Keratinocyte (primary cell): ENCODE data around the gene SRGAP3. TPM values are rescaled to one million over a fixed set of nuclear protein-coding genes. Genes with fewer than 3 reads are reported as not detected.

Experiments
- DNase-seq: peaks from one replicate; pipeline ENCODE4 v3.0.0-alpha.2; 2011; ENCODE audit warnings: low read depth, missing footprints, low spot score
- FAIRE-seq: peaks from 2 replicates; lab custom pipeline; 2011; peaks lifted over from hg19 to GRCh38; lab: Jason Lieb, UNC
- H2AFZ ChIP-seq: 2 replicates; pipeline ENCODE4 v1.6.0; 2012; ENCODE audit warnings: low read length, control low read depth, inconsistent platforms; ENCODE audit not compliant: control insufficient read depth
- H3K27ac ChIP-seq: 2 replicates; pipeline ENCODE4 v1.5.1; 2011; ENCODE audit warnings: low read length; ENCODE audit not compliant: control insufficient read depth, insufficient read depth
- H3K27me3 ChIP-seq: 3 replicates; pipeline ENCODE4 v1.6.0; 2011; ENCODE audit warnings: low read length; ENCODE audit not compliant: control insufficient read depth, insufficient read depth; ENCODE audit errors: extremely low read depth
- H3K36me3 ChIP-seq, 2 experiments: 2 replicates in 1 of 2; 3 replicates in 1 of 2; pipeline ENCODE4 v1.5.1; 2011; ENCODE audit warnings: low read length in 2 of 2, mild to moderate bottlenecking in 1 of 2; ENCODE audit not compliant: control insufficient read depth in 2 of 2, insufficient read depth in 2 of 2; ENCODE audit errors: extremely low read depth in 1 of 2
- H3K4me1 ChIP-seq: 3 replicates; pipeline ENCODE4 v1.5.1; 2011; ENCODE audit warnings: low read length; ENCODE audit not compliant: control insufficient read depth, insufficient read depth; ENCODE audit errors: extremely low read depth
- H3K4me2 ChIP-seq: 3 replicates; pipeline ENCODE4 v1.6.0; 2011; ENCODE audit warnings: low read depth, low read length; ENCODE audit not compliant: control insufficient read depth, insufficient read depth; ENCODE audit errors: extremely low read depth
- H3K4me3 ChIP-seq, 3 experiments: fragments of 200-600 bp in 1 of 3; sonication (generic) in 1 of 3; 2 replicates in 2 of 3; 3 replicates in 1 of 3; pipeline ENCODE4 v1.5.1; 2011 to 2016; ENCODE audit warnings: low read length in 3 of 3, mild to moderate bottlenecking in 3 of 3, control low read depth in 2 of 3, inconsistent platforms in 1 of 3, low read depth in 1 of 3, mixed read lengths in 1 of 3, mixed run types in 1 of 3, moderate library complexity in 1 of 3; ENCODE audit not compliant: control insufficient read depth in 2 of 3, insufficient read depth in 2 of 3; ENCODE audit errors: extremely low read depth in 1 of 3
- H3K79me2 ChIP-seq: 2 replicates; pipeline ENCODE4 v1.6.0; 2012; ENCODE audit warnings: low read length; ENCODE audit not compliant: control insufficient read depth, insufficient read depth
- H3K9ac ChIP-seq: 3 replicates; pipeline ENCODE4 v1.6.0; 2011; ENCODE audit warnings: low read length; ENCODE audit not compliant: control insufficient read depth, insufficient read depth; ENCODE audit errors: extremely low read depth
- H3K9me1 ChIP-seq: 3 replicates; pipeline ENCODE4 v1.6.0; 2011; ENCODE audit warnings: low read length; ENCODE audit not compliant: control insufficient read depth, insufficient read depth; ENCODE audit errors: extremely low read depth
- H3K9me3 ChIP-seq: 2 replicates; pipeline ENCODE4 v1.5.1; 2012; ENCODE audit warnings: low read depth, low read length; ENCODE audit not compliant: control insufficient read depth
- H4K20me1 ChIP-seq: 3 replicates; pipeline ENCODE4 v1.6.0; 2011; ENCODE audit warnings: low read length; ENCODE audit not compliant: control insufficient read depth, insufficient read depth; ENCODE audit errors: extremely low read depth
- EZH2 ChIP-seq: IDR thresholded peaks from one replicate; pipeline ENCODE4 v1.6.1; 2012; ENCODE audit warnings: inconsistent platforms, mild to moderate bottlenecking, low read length, moderate library complexity
- dilution Hi-C: fragments of 300-500 bp; cut with MboI; formaldehyde crosslinking; loops from one replicate; pipeline ENCODE4 v1.7.0; 2020; ENCODE audit warnings: low sequenced_read_pairs; ENCODE audit not compliant: extremely low pct_ligation_motif_present
- polyA plus RNA-seq, 5 experiments: library from polyadenylated mRNA; depleted of rRNA in 3 of 5; stranded (reverse) in 3 of 5; stranded (forward) in 1 of 5; unstranded in 1 of 5; fragments of >200 nt; gene quantifications; 1 replicate in 1 of 5; 2 replicates in 3 of 5; 3 replicates in 1 of 5; pipeline versions ENCODE4 v1.2.1 to v1.2.3, GENCODE V29; 2011 to 2012; ENCODE audit warnings: missing spikeins in 2 of 5, low read depth in 1 of 5, low replicate concordance in 1 of 5
- TF ChIP-seq, protein P1 (sequence below), 3 experiments: IDR thresholded peaks in 1 of 3; conservative IDR thresholded peaks in 1 of 3; optimal IDR thresholded peaks in 1 of 3; 2 replicates in 2 of 3; 3 replicates in 1 of 3; pipeline versions ENCODE3 to v1.5.1; 2011; ENCODE audit warnings: low read length in 3 of 3, mild to moderate bottlenecking in 3 of 3, moderate library complexity in 2 of 3, control low read depth in 1 of 3, inconsistent platforms in 1 of 3; ENCODE audit not compliant: insufficient read depth in 2 of 3; ENCODE audit errors: extremely low read depth in 1 of 3

The SRGAP3 gene
- polyA plus RNA-seq, 1 donor (not counting 4 experiments of a cell fraction or from before 2014, with no cell fraction given): 7.2 TPM

DNA sequence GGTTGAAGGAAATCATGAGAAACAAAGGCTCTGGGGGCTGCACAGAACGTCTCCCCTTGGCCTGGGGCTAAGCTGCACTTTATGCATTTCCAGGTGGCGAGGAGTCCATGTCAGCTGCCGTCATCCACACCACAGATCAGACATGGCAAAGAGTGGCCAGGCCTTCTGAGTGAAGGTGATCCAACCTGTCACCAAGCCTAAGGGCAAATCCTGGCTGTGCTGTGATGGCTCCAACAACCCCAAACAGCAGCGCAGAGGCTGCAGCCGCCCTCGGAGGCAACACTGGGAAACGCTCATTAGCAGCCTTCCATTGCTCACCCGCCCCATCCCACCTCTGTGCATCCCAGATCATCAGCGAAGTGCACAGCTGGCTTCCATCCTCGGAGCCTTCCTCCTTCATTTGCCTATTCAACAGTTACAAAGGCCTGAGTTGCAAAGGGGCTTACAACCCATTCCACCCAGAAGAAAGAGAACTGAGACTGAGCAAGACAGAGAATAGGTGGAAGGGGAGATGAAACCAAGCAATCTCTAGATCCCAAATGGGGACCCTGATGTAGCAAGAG, 55.7 kb downstream of the SRGAP3 start:
- dilution Hi-C loops: no loop called here
- Histone ChIP-seq H3K79me2 (peaks cover 2% of the 10 kb centered on the region), H3K4me1 (peaks cover 14% of the 10 kb centered on the region), H3K27me3 (no peaks in the 10 kb centered on the region), H3K9me3 (no peaks in the 10 kb centered on the region), H3K9ac (no peak overlapping the region), H2AFZ (no peak overlapping the region), H3K4me2 (no peak overlapping the region), H3K27ac (no peak overlapping the region), H4K20me1 (no peaks in the 10 kb centered on the region), H3K36me3 (peaks cover 0 to 4% of the 10 kb centered on the region in 2 experiments), H3K9me1 (no peaks in the 10 kb centered on the region), H3K4me3 (no peak overlapping the region)
- DNase-seq (no peak), FAIRE-seq (no peak)
- TF ChIP-seq EZH2: no peak

GRCh38 chr3:9193211-9193610, 56.2 kb downstream of the SRGAP3 start:
- H3K79me2 ChIP-seq: peaks cover 2% of the 10 kb centered on the region
- no peak overlapping the region for H3K4me3 ChIP-seq
- H2AFZ ChIP-seq: no peak overlapping the region
- no peak overlapping the region for H3K4me2 ChIP-seq
- H3K27me3 ChIP-seq: no peaks in the 10 kb centered on the region
- no peak overlapping the region for H3K9ac ChIP-seq
- no peaks in the 10 kb centered on the region for H3K9me3 ChIP-seq
- DNase-seq (no peak), FAIRE-seq (no peak)
- no peaks in the 10 kb centered on the region for H4K20me1 ChIP-seq
- no peak for TF ChIP-seq EZH2
- TF ChIP-seq, protein P1, sequence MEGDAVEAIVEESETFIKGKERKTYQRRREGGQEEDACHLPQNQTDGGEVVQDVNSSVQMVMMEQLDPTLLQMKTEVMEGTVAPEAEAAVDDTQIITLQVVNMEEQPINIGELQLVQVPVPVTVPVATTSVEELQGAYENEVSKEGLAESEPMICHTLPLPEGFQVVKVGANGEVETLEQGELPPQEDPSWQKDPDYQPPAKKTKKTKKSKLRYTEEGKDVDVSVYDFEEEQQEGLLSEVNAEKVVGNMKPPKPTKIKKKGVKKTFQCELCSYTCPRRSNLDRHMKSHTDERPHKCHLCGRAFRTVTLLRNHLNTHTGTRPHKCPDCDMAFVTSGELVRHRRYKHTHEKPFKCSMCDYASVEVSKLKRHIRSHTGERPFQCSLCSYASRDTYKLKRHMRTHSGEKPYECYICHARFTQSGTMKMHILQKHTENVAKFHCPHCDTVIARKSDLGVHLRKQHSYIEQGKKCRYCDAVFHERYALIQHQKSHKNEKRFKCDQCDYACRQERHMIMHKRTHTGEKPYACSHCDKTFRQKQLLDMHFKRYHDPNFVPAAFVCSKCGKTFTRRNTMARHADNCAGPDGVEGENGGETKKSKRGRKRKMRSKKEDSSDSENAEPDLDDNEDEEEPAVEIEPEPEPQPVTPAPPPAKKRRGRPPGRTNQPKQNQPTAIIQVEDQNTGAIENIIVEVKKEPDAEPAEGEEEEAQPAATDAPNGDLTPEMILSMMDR (optimal IDR thresholded peaks at IDR 0.05 in 1 of 3, IDR thresholded peaks at IDR 0.05 in 1 of 3, conservative IDR thresholded peaks at IDR 0.05 in 1 of 3; ENCODE audit: extremely low read depth in 1 of 3, insufficient read depth in 2 of 3, low read length in 3 of 3): no peak
- dilution Hi-C loops: no loop called here
- no peaks in the 10 kb centered on the region for H3K9me1 ChIP-seq
- peaks cover 0 to 4% of the 10 kb centered on the region in 2 experiments for H3K36me3 ChIP-seq
- H3K27ac ChIP-seq: no peak overlapping the region
- H3K4me1 ChIP-seq: peaks cover 14% of the 10 kb centered on the region
